Transverse colon (tissue), 3 donors: ENCODE measurements around the gene RNU6-9.

Experiments
- EP300 ChIP-seq: sonication (generic); formaldehyde crosslinking; IDR thresholded peaks from one replicate; pipeline ENCODE4 v1.6.1; 2017; ENCODE audit warnings: antibody characterized with exemption, low read depth
- TF ChIP-seq, protein P1 (sequence below), 5 experiments: fragments of 200-600 bp in 3 of 5; fragments of 450-650 bp in 2 of 5; sonication (generic) in 3 of 5; IDR thresholded peaks; 1 replicate in 2 of 5; 2 replicates in 3 of 5; pipeline ENCODE4 v1.5.1; 2016 to 2017; ENCODE audit warnings: antibody characterized with exemption in 5 of 5, inconsistent platforms in 3 of 5, mild to moderate bottlenecking in 2 of 5, moderate library complexity in 1 of 5

DNA sequence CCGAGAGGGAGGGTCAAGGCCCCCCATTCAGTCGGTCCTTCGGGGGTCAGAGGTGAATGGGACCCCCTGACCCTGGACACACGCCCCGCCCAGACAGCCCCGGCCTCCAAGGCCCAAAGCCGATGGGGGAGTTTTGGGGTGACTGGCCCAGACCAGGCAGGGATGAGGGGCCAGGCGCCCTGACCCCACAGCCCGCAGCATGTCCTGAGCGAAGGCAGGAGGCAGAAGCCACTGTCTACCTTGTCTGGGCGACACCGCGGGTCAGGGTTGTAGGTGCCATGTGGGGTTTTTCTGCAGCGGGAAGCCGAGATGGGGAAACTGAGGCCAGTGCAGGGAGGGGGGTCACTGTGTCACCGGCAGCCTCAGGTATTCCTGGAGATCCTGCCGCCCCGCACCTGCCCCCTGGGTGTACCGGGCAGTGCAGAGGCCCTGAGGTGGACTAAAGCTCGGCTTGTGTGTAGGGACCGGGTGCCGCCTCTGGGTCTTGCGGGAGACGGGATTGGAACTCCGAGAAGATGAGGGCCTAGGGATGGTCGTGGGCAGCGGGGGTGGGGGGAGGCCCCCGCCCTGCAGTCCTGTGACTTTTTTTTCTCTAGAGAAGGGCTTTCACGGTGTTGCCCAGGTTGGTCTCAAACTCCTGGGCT lies 41.0 kb downstream of the RNU6-9 start:
- TF ChIP-seq, protein P1, sequence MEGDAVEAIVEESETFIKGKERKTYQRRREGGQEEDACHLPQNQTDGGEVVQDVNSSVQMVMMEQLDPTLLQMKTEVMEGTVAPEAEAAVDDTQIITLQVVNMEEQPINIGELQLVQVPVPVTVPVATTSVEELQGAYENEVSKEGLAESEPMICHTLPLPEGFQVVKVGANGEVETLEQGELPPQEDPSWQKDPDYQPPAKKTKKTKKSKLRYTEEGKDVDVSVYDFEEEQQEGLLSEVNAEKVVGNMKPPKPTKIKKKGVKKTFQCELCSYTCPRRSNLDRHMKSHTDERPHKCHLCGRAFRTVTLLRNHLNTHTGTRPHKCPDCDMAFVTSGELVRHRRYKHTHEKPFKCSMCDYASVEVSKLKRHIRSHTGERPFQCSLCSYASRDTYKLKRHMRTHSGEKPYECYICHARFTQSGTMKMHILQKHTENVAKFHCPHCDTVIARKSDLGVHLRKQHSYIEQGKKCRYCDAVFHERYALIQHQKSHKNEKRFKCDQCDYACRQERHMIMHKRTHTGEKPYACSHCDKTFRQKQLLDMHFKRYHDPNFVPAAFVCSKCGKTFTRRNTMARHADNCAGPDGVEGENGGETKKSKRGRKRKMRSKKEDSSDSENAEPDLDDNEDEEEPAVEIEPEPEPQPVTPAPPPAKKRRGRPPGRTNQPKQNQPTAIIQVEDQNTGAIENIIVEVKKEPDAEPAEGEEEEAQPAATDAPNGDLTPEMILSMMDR (IDR thresholded peaks at IDR 0.05): no peak
- TF ChIP-seq EP300: no peak
